Osteoblast (primary cell): ENCODE data around the gene CEACAM21. TPM values are rescaled to one million over a fixed set of nuclear protein-coding genes. Genes with fewer than 3 reads are reported as not detected.

ENCODE experiments used
- DNase-seq: peaks from one replicate; pipeline ENCODE4 v3.0.0; 2011; ENCODE audit warnings: low spot score, mixed read lengths; ENCODE audit not compliant: insufficient read length; ENCODE audit errors: missing footprints
- H2AFZ ChIP-seq: 2 replicates; pipeline ENCODE4 v1.6.0; 2011; ENCODE audit warnings: mild to moderate bottlenecking, low read length
- H3K27ac ChIP-seq: 2 replicates; pipeline ENCODE4 v1.5.1; 2011; ENCODE audit warnings: mild to moderate bottlenecking, low read depth, low read length, moderate library complexity
- H3K27me3 ChIP-seq: 2 replicates; pipeline ENCODE4 v1.6.0; 2012; ENCODE audit warnings: mild to moderate bottlenecking, control low read depth, inconsistent platforms, low read length, moderate library complexity; ENCODE audit not compliant: insufficient read depth
- H3K36me3 ChIP-seq: 2 replicates; pipeline ENCODE4 v1.5.1; 2011; ENCODE audit warnings: mild to moderate bottlenecking, low read length, control low read depth, moderate library complexity; ENCODE audit not compliant: insufficient read depth
- H3K4me1 ChIP-seq: 2 replicates; pipeline ENCODE4 v1.5.1; 2011; ENCODE audit warnings: mild to moderate bottlenecking, low read length, control low read depth, moderate library complexity; ENCODE audit not compliant: insufficient read depth
- H3K4me2 ChIP-seq: 2 replicates; pipeline ENCODE4 v1.6.0; 2011; ENCODE audit warnings: mild to moderate bottlenecking, low read length; ENCODE audit not compliant: insufficient read depth
- H3K4me3 ChIP-seq: fragments of 200-600 bp; sonication (generic); 3 replicates; pipeline ENCODE4 v1.5.1; 2012; ENCODE audit warnings: mild to moderate bottlenecking, low read length, inconsistent platforms; ENCODE audit not compliant: insufficient read depth
- H3K79me2 ChIP-seq: 2 replicates; pipeline ENCODE4 v1.6.0; 2012; ENCODE audit warnings: mild to moderate bottlenecking, low read length, control low read depth, inconsistent platforms; ENCODE audit not compliant: insufficient read depth
- H3K9me3 ChIP-seq: 2 replicates; pipeline ENCODE4 v1.5.1; 2011; ENCODE audit warnings: low read depth, low read length, control low read depth
- H4K20me1 ChIP-seq: 2 replicates; pipeline ENCODE4 v1.6.0; 2012; ENCODE audit warnings: mild to moderate bottlenecking, low read length, control low read depth; ENCODE audit not compliant: insufficient read depth
- CTCF ChIP-seq: IDR thresholded peaks from 2 replicates; pipeline ENCODE4 v1.5.1; 2011; ENCODE audit warnings: mild to moderate bottlenecking, low read depth, low read length, moderate library complexity; ENCODE audit errors: extremely low read depth
- total RNA-seq: library from RNA; depleted of rRNA; stranded (reverse); fragments of >200 nt; gene quantifications from 2 replicates; pipeline ENCODE4 v1.2.3, GENCODE V29; 2012

CEACAM21 gene
- total RNA-seq, 1 donor: not detected

GRCh38 chr19:41617941-41618730, 42.2 kb downstream of the CEACAM21 start:
- H3K79me2 ChIP-seq: no peaks in the 10 kb centered on the region
- H3K4me1 ChIP-seq: no peaks in the 10 kb centered on the region
- DNase-seq: no peak
- H2AFZ ChIP-seq: no peak overlapping the region
- H3K27ac ChIP-seq: no peak overlapping the region
- H3K4me2 ChIP-seq: no peak overlapping the region
- TF ChIP-seq CTCF: no peak
- H3K27me3 ChIP-seq: no peaks in the 10 kb centered on the region
- no peaks in the 10 kb centered on the region for H4K20me1 ChIP-seq
- H3K36me3 ChIP-seq: no peaks in the 10 kb centered on the region
- H3K9me3 ChIP-seq: no peaks in the 10 kb centered on the region
- H3K4me3 ChIP-seq: no peak overlapping the region

GRCh38 chr19:41619018-41619556, 43.1 kb downstream of the CEACAM21 start:
- no peak for TF ChIP-seq CTCF

GRCh38 chr19:41620171-41620570, 44.2 kb downstream of the CEACAM21 start:
- H3K9me3 ChIP-seq: no peaks in the 10 kb centered on the region
- no peak overlapping the region for H2AFZ ChIP-seq
- TF ChIP-seq CTCF: no peak
- H3K4me3 ChIP-seq: no peak overlapping the region
- H3K4me2 ChIP-seq: no peak overlapping the region
- no peaks in the 10 kb centered on the region for H3K79me2 ChIP-seq
- H3K36me3 ChIP-seq: no peaks in the 10 kb centered on the region
- H3K27ac ChIP-seq: no peak overlapping the region
- H4K20me1 ChIP-seq: no peaks in the 10 kb centered on the region
- H3K4me1 ChIP-seq: no peaks in the 10 kb centered on the region
- H3K27me3 ChIP-seq: no peaks in the 10 kb centered on the region
- DNase-seq: no peak

More at GRCh38 chr19:41619018-41619556, 43.1 kb downstream of the CEACAM21 start:
- Histone ChIP-seq H3K4me3 (no peak overlapping the region), H3K79me2 (no peaks in the 10 kb centered on the region), H3K36me3 (no peaks in the 10 kb centered on the region), H3K27ac (no peak overlapping the region), H4K20me1 (no peaks in the 10 kb centered on the region), H3K4me2 (no peak overlapping the region), H3K27me3 (no peaks in the 10 kb centered on the region), H2AFZ (no peak overlapping the region), H3K4me1 (no peaks in the 10 kb centered on the region), H3K9me3 (no peaks in the 10 kb centered on the region)
- no peak for DNase-seq

- H3K79me2 ChIP-seq: no peaks in the 10 kb centered on the region
- H3K36me3 ChIP-seq: no peaks in the 10 kb centered on the region
- no peaks in the 10 kb centered on the region for H3K27me3 ChIP-seq
- H2AFZ ChIP-seq: no peak overlapping the region
- H3K27ac ChIP-seq: no peak overlapping the region
- H4K20me1 ChIP-seq: no peaks in the 10 kb centered on the region
- TF ChIP-seq CTCF: no peak
- H3K4me2 ChIP-seq: no peak overlapping the region
- H3K4me3 ChIP-seq: no peak overlapping the region
- no peaks in the 10 kb centered on the region for H3K9me3 ChIP-seq
- DNase-seq: no peak
- H3K4me1 ChIP-seq: no peaks in the 10 kb centered on the region
Observed at GRCh38 chr19:41621226-41621625, 45.3 kb downstream of the CEACAM21 start.
